HT1080 (cell line): ENCODE data around the gene NOS2. TPM values are rescaled to one million over a fixed set of nuclear protein-coding genes. Genes with fewer than 3 reads are reported as not detected.

Experiments used
- DNase-seq: peaks from one replicate; pipeline ENCODE4 v3.0.0-alpha.2; 2015; ENCODE audit warnings: low read depth
- small RNA-seq: library from RNA; depleted of rRNA; stranded (forward); fragments of <200 nt; gene quantifications from one replicate; pipeline ENCODE3, GENCODE V24; 2014
- total RNA-seq: library from RNA; depleted of rRNA; stranded (reverse); fragments of >200 nt; shearing (Covaris generic); gene quantifications from 2 replicates; pipeline ENCODE4 v1.2.3, GENCODE V29; 2014; rRNA removed

NOS2 gene
- total RNA-seq, 1 experiment from 2014 or later: 0.06 TPM

- no peak for DNase-seq
Measured at GRCh38 chr17:27721797-27722196, 78.5 kb downstream of the NOS2 start.

Small RNA genes lying within 50 kb of the gene (small RNA-seq; reads per million reads assigned to genes)
- gene AC130289.1: not detected
- not detected for gene AC130289.2

Other genes starting within 250 kb of the NOS2 start
- 0.33 and 0.68 TPM in 2 replicates for gene LGALS9, start 169.3 kb downstream of the NOS2 start, total RNA-seq
- gene LYRM9, start 92.8 kb upstream of the NOS2 start, total RNA-seq: 0.16 and 1.2 TPM in 2 replicates
- gene NLK, start 242.1 kb upstream of the NOS2 start, total RNA-seq: 26.4 and 28.9 TPM in 2 replicates